HG02970 (cell line): ENCODE measurements around the gene MRTFA.

Source experiments
- ATAC-seq: cut with Tn5 transposase; IDR thresholded peaks from one replicate; pipeline ENCODE4 v1.9.1; 2021; ENCODE audit warnings: mild to moderate bottlenecking, moderate library complexity, moderate number of reproducible peaks; ENCODE audit not compliant: unreplicated experiment, low FRiP score

MRTFA gene

DNA sequence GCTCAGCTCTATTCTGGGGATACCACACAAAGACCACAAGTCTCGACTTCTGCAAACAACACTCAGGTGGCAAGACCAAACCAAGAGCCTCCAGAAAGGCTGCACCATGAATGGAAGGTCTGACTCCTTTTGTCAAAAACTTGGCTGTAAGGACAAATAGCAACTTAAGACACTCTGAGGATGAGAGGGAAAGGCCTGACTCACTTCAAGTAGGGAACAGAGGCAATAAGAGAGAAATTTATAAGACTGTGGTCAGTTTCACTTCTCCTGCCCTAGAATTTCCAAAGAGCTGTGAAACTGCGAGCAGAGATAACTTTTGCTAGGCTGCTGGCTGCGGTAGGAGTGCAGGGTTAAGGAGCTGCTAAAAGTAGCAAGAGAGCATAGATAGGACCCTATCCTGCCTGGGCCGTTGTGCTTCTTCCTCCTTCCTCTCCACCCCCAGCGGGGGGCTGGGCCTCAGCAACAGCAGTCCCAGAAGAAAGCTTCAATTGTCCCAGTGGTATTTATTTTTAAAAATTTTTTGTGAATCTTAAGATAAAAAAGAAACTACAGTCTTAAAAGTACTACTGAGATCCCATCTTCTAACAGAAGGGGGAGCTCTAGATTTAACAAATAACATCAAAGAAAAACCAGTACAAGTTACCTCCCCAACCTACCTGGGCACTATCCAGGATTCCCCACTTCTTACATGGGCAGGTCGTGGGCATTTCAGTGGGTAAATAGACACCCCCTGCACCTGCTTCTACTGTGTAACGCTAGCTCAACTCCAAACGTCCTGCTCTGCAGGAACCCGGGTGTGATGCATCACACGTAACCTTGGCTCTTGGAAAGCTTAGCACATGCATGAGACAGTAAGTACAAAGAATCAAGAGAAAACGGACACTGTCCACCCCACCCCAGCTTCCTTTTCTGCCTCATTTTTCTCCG lies 199.8 kb downstream of the MRTFA start:
- ATAC-seq = peak; percentile 55

DNA sequence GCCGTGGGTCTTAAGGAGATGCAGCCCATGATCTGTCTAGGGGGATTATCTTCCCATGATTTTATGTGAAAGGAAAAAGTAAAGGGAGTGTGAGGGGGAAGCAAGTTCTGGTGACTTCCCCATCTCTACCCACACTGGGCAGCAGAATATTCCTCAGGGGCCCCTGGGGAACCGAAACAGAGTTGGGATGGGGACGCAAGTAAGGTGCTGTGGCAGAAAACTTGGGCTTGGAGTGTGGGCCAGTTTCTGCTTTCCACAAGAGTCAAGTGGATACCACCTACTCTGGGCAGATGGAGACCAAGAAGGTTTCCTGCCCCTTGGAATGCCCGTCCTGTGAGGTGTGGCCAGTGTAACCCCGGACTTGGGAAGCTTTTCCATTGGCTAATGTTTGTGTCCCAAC lies 201.8 kb downstream of the MRTFA start:
- ATAC-seq = no peak

DNA sequence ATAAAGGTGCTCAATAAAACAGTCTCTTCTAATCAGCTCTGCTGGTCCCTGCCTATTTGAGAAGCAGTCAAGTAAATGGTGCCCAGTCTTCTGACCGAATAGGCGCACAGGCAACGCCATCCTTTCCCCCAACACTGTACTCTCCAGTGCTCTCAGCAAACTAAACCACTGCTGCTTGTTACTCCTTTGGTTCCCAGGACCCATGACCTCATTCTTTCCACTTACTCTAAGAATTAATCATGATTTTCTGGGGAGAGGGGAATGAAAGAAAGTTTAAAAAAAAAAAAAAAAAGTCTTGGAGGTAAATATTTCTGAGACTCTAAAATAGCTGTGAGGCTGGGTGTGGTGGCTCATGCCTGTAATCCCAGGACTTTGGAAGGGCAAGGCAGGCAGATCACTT lies 202.4 kb downstream of the MRTFA start:
- no peak for ATAC-seq

DNA sequence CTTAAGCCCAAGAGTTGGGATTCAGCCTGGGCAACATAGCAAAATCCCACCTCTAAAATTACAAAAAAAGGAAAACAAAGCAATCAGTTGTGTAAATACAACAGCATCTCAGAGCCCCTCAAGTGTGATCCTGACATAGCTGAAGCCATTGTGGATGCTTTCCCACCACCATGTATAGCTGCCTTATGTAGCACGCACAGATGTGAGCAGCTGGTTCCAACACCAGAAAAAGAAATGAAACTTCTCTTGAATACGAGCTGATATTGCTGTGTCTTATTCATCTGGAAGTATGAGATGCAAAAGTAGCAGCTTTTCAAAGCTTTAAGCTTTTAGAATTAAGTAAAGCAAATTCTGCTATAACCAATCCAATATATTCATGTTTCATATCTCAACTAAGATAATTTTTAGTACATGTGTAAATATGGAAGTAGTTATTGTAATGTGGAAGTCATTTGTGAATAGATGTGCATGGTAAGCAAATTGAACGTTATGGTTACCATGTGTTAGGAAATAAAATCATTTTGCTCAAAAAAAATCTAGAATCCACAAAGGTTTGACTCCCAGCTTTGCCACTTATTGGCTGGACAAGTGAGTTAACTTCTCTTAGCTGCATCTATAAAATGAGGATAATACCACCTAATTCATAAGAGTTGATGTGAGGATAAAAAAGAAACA lies 203.0 kb downstream of the MRTFA start:
- no peak for ATAC-seq

DNA sequence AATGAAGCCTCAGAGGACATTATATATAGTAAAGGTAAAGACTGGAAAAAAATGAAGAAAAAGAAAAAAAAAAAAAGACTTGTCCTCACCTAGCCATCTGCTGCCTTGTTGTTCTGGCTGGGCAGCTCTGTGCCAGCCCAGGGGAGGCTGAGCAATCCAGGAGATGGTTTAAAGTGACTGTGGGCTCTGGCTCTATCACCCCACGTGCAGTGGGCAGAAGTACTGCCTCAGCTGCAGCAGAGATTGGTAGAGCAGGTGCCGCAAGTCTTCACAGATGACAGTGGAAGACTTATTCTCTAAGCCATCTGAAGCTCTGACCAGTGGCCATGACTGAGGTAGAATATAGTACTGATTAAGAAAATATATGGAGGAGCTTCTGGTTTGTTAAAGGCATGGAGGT lies 203.9 kb downstream of the MRTFA start:
- ATAC-seq = no peak

DNA sequence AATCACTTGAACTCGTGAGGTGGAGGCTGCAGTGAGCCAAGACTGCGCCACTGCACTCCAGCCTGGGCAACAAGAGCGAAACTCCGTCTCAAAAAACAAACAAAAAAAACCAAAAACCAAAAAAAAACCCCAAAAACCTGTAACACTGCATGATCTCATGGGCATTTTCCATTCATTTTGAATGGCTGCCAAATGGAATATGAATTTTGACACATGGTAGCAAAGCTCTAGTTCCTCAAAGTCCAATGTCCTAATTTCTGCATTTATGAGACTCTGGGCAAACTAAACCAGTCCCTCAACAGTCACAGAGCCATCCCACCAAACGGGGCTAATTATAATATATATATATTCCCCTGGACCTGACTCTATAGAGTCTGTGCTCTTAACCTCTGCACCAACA lies 204.4 kb downstream of the MRTFA start:
- ATAC-seq = no peak

DNA sequence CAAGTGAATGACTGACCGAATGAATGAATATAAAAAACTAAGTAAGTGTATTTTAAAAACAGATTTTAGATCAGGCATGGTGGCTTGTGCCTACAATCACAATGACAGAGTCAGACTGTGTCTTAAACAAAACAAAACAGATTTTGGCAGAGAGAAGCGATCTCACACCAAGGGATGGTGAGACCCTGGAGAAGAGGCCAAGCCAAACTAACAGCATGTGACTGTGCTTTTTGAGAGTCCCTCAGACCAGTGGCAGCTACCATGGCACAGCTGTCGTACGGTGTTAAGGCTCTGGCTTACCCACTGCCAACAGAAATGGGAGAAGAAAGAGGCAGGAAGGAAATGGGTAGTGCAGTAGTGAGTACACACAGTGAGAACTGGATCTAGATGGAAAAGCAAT lies 205.5 kb downstream of the MRTFA start:
- no peak for ATAC-seq

DNA sequence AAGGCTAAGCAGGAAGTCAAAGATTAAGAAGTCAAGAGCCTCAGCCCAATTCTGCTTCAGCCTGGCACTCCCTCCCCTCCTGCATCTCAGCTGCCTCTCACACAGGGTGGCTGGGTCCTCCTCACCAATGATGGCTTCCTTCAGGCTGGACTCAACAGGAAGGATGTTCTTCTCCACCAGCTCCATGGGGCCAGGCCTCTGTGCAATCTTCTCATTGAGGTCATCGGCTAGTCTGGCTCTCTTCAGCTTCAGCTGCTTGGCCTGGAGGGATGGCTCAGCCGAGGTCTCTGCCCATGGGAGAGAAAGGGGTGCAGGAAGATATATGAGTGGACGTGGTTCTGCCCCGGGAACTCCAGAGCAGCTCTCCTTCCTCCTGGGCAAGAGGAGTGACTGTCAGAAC lies 207.0 kb downstream of the MRTFA start:
- no peak for ATAC-seq

DNA sequence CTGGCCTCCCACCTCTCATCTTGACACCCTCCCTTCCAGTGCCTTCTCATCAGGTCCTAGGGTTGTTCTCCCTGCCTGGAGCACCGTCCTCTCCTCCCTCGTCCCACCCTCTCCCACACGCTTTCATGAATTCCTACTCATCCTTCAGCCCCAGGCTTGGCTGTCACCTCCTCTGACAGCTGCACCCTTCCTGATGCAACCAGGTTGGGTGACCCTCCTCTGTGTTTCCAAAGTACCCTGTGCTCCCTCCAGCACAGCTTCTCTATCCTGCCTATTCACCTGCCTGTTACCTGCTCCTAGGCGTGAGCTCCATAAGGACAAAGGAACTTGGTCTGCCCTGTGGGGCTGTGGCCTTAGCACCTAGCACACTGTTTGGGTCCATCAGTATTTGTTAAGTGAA lies 207.7 kb downstream of the MRTFA start:
- no peak for ATAC-seq

DNA sequence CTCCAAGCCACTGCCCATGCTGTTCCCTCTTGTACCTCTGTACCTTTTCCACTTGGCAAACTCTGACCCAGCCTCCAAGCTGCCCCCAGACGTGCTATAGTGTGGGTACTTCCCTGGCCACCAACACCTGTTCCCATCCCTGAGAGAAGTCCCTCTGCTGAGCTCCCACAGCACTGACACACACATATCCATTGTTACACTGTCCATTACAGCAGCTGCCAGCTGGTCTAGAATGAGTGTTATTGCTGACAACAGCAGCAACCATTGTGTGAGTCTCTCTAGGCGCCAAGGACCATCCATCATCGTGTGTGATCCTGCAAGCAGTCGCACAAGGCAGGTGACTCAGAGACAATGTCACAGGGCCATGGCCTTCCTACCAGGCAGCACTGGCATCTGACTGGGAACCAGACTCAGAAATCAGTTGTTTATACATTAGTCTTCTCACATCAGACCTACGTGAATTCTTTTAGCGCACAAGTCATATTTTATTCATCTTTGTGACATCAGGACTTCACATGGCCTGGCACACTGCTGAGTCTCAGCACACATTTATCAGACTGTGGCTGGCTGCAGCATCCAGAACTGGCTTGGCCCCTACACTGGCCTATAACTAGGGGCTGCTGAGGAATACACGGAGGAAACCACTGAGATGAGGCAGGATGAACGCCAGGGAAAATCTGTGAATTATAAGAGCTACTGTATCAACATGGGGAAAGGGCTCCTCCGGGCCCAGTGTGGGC lies 209.8 kb downstream of the MRTFA start:
- no peak for ATAC-seq

DNA sequence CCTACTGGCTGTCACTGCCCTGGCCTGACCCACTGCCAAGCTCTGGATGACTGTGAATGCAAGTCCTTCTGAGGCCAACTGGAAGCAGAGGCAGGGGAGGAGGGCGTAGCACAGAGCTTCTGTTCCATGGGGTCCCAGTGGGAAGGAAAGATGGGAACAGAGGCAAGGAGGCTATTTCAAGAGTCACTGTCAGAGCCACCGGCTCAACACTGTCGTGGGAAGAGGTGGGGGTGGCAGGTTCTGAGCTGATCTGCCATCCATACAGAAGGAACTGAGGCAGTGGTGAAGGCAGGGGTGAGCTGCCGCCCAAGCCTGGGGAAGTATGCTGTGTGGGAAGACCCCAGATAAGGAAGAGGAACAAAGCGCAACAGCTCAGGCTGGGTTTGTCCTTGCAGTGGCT lies 211.4 kb downstream of the MRTFA start:
- ATAC-seq = no peak

DNA sequence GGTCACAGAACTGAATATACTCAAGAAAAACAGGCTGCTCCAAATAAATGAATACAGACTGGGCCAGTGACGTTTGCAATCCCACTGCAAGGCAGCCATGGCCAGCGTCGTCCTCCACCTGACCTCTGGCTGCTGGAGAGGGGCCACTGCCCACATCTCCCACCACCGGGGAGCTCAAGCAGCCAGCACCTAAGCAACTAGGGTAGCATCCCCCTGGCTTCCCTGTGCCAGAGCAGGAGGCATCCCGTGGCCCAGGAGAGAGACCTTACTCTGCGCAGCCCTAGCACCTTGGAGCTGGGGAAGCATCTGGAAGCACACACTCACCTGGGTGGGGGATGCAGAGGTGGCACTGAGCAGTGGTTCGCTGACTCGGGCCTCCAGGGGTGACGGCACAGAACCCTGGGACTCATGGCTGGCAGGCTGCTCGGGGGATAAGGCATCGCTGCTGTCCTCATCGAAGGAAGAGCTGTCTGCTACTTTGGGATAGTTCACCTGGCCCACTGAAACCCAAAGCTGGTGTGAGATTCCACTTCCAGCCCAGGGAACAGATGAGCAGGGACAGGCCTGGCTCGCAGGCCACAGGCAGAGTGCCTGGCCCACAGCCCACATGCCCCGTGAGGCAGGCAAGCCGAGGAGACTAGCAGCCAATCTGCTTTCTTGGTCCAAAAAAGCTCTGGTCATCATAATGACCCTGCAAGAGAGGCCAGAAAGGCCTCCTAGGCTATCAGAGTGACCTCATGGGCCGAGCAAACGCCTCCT lies 212.5 kb downstream of the MRTFA start:
- no peak for ATAC-seq

DNA sequence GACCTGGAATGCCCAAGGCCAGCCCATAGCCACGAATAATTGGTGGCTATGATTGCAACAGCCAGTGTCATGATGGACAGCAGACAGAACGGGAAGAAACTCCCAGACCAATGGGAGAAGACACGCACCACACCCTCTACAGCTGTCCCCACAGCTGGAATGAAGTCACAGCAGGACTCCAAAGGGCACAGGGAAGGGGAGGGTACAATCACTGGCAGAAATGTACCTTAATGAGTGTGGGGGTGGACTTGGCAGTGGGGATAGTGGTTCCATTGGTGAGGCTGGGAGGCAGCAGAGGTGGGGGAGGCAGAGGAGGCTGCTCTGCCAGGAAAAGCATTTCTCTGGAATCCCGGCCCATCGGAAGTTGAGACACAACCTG lies 213.2 kb downstream of the MRTFA start:
- ATAC-seq = no peak

DNA sequence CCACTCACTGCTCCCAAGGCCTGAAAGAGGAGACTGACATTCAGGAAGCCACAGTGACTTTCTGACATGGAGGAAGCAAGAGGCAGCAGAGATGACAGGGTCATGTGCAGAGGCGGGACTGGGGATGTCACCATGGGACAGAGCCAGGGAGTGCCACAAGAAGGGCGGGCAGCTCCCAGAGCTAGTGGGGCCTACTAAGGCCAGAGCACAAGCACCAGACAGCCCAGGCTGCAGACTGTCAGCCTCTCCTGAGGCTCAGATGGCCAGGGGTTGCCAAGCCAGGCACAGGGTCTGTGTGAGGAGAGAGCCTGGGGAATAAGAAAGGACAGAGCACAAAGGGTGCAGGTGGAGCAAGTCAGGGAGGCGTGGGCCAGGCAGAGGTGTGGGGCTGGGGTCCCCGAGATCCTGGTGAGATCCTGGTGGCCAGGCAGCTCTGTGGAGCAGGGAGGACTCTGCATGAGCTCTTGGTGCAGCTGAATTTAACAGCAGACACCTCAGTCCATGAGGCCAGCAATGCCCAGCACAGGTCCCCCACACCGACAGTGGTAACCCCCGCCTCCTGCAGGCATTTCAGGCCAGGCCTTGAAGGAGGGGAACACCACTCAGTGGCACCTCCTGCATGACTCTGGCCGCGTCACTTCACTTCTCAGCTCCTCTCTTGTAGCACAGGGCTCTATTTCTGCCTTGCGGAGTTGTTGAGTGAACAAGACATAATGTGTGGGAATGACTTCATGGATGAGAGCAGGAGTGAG lies 213.8 kb downstream of the MRTFA start:
- no peak for ATAC-seq

DNA sequence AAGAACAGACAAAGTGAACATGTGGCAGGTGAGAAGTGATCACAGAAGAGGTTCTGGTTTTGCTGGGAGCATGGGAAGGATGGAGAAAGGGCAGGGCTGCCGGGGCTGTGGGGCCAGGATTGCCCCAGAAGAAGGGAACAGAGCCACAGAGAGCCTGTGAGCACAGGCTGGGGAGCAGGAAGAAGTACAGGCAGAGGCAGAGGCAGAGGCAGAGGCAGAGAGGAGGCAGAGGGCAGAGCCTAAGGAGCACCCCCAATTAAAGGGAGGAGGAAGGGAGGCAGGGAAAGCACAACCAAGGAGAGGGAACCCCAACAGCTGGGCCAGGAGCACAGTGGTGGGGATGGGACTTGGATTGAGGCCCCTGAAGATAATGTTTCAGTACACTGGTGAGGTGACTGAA lies 214.6 kb downstream of the MRTFA start:
- ATAC-seq = no peak

DNA sequence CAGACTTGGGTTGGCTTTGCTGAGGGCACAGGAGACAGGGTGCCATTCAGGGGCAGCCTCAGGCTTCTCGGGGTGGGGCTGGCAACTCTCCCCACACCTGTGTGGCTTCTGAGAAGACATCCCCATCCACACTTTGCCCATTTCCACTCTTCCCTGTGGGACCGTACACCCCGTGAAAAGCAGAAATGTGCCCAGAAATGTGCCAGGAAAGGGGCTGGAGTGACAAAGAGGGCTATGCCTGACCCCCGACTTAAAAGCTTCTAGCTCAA lies 215.5 kb downstream of the MRTFA start:
- ATAC-seq = no peak

DNA sequence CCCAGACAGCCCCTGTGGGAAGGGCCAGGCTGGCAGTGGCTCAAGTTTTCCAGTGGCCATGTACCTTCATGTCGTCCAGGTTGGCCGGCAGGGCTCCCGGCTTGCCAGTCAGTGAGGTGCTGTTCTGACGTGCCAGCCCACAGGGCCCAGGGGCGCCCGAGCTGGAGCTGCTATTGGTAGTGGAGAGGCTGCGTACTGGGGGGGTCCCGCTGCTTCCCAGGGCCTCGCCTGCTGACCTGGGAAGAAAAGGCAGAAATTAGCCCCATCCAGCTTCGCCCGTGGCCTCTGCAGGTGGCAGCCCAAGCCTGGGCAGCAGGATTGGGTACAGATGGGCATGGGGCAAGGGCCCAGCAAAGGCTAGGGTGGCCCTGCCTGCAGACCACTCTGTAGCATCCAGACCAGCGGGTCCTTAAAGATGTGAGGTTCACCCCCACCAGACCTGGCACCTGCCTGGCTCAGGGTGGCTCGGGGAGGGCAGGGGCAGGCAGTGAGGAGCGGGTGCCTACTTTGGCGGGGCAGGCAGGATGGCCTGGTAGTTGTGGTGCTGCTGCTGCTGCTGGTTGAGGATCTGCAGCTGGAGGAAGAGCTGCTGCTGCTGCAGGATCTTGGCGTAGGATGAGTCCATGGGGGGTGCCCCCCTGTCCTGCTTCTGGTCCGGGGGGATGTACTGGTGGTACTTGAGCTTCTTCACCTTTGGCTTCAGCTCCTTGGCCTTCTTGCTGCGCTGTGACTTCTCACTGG lies 216.0 kb downstream of the MRTFA start:
- no peak for ATAC-seq

DNA sequence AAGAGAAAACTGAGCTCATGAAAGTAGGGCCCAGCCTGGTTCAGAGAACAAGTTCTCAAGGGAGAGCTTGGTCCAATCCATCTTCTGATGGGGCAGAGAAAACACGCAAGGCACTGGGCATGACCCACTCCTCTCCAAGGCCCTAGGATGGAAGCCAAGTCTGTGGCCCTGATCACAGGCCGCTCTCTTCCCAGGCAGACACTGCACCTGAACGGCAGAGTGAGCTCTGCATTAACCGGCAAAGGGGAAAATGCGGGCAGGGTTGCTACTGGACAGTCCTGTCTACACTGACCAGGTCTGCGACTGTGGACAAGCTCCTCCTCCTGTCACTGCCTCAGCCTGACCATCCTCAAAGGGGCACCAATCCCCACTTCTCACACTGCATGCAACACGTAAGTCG lies 216.8 kb downstream of the MRTFA start:
- no peak for ATAC-seq

DNA sequence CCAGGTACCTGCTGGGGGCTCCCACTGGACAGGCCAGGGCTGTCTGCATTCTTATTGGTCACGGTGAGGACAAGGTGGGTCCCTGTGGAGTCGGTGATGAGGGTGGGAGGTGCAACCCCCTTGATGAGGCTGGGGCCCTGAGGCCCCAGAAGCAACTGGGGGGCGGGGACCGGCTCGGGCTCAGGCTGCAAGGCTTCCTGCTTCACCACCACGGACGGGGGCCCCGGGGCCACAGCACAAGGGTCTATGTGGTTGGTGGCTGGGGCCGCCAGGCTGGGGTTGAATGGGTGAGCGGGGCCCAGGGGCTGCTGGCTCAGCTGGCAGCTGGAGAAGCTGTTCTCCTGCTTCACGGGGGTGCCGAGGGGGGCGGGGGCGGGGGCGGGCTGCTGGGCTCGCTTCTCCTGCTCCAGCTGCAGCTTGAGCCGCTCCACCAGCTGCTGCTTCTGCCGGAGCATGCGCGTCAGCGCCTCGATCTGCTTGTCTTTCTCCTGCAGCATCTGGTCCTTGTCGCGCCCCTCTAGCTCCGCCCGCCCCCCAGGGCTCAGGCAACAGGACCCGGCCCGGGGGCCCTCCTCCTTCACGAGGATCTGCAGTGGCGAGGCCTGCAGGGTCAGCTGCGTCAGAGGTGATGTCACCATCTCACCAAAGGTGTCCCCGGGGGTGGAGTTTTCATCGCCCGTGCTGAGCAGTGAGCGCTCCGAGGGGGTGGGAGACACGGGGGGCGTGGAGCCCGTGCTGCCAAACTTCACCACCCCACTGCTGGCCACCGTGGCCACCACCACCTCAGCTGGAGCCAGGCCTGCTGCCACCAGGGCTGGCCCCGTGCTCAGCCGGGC lies 217.9 kb downstream of the MRTFA start:
- no peak for ATAC-seq
